WTC11 (cell line): ENCODE data around the gene MFN1. TPM values are rescaled to one million over a fixed set of nuclear protein-coding genes. Genes with fewer than 3 reads are reported as not detected.

Source experiments
- ATAC-seq: fragments of 200-7000 bp; cut with Tn5 transposase; 2 replicates; pipeline ENCODE4 v1.10.0; 2021; ENCODE audit warnings: mild to moderate bottlenecking, moderate library complexity
- CTCF ChIA-PET: fragments of 300-600 bp; sonication (Branson Sonifier 250); formaldehyde crosslinking; loops from one replicate; lab custom pipeline; 2021; ENCODE audit warnings: antibody characterized with exemption; lab: Charles Lee
- POLR2A ChIA-PET: fragments of 350-600 bp; sonication (Branson Sonifier 250); formaldehyde crosslinking; loops from one replicate; lab custom pipeline; 2021; ENCODE audit warnings: antibody characterized with exemption; lab: Charles Lee
- DNase-seq: peaks from one replicate; pipeline ENCODE4 v3.0.0; 2021; ENCODE audit warnings: low spot score
- H3K27ac Mint-ChIP-seq: 2 replicates; pipeline ENCODE4 v1.8.0; 2021; ENCODE audit warnings: mixed read lengths
- H3K27me3 Mint-ChIP-seq: 2 replicates; pipeline ENCODE4 v1.8.0; 2021; ENCODE audit warnings: low read depth, mild to moderate bottlenecking, moderate library complexity, mixed read lengths
- H3K36me3 Mint-ChIP-seq: 2 replicates; pipeline ENCODE4 v1.8.0; 2021; ENCODE audit warnings: mixed read lengths
- H3K4me1 Mint-ChIP-seq: 2 replicates; pipeline ENCODE4 v1.8.0; 2022; ENCODE audit warnings: mixed read lengths
- H3K4me3 Mint-ChIP-seq: 2 replicates; pipeline ENCODE4 v1.8.0; 2021; ENCODE audit warnings: mild to moderate bottlenecking, moderate library complexity, mixed read lengths
- H3K9me3 Mint-ChIP-seq: 2 replicates; pipeline ENCODE4 v1.8.0; 2021; ENCODE audit warnings: mixed read lengths
- AFF4 ChIP-seq: sonication (generic); formaldehyde crosslinking; IDR thresholded peaks from 2 replicates; pipeline ENCODE4 v1.8.1; 2023; ENCODE audit warnings: mild to moderate bottlenecking, missing genetic modification reagents, borderline replicate concordance
- ATF2 ChIP-seq: sonication (generic); formaldehyde crosslinking; IDR thresholded peaks from 2 replicates; pipeline ENCODE4 v1.8.1; 2022; ENCODE audit warnings: low read depth, missing genetic modification reagents, borderline replicate concordance
- CBFB ChIP-seq: sonication (generic); formaldehyde crosslinking; IDR thresholded peaks from 2 replicates; pipeline ENCODE4 v1.8.1; 2022; ENCODE audit warnings: mild to moderate bottlenecking, low read depth, missing genetic modification reagents
- CREB1 ChIP-seq: sonication (generic); formaldehyde crosslinking; IDR thresholded peaks from 2 replicates; pipeline ENCODE4 v1.8.0; 2023; ENCODE audit warnings: mild to moderate bottlenecking, missing genetic modification reagents
- E2F5 ChIP-seq: sonication (generic); formaldehyde crosslinking; IDR thresholded peaks from 2 replicates; pipeline ENCODE4 v1.8.1; 2022; ENCODE audit warnings: mild to moderate bottlenecking, moderate library complexity, missing genetic modification reagents
- ERG ChIP-seq: fragments of 250-450 bp; sonication (Bioruptor Pico); IDR thresholded peaks from 2 replicates; pipeline ENCODE4 v1.8.0; 2021; ENCODE audit warnings: mild to moderate bottlenecking
- ETV6 ChIP-seq: sonication (generic); formaldehyde crosslinking; IDR thresholded peaks from 2 replicates; pipeline ENCODE4 v1.8.1; 2022; ENCODE audit warnings: mild to moderate bottlenecking, missing genetic modification reagents
- GRHL2 ChIP-seq: fragments of 250-450 bp; sonication (Bioruptor Pico); IDR thresholded peaks from 2 replicates; pipeline ENCODE4 v1.8.0; 2022; ENCODE audit warnings: mild to moderate bottlenecking, moderate library complexity; ENCODE audit not compliant: insufficient replicate concordance, severe bottlenecking
- IRF1 ChIP-seq: sonication (generic); formaldehyde crosslinking; IDR thresholded peaks from 2 replicates; pipeline ENCODE4 v1.8.0; 2023; ENCODE audit warnings: missing genetic modification reagents
- IRF2 ChIP-seq: sonication (generic); formaldehyde crosslinking; IDR thresholded peaks from 2 replicates; pipeline ENCODE4 v1.8.0; 2022; ENCODE audit warnings: low read depth, missing genetic modification reagents, borderline replicate concordance
- NFYB ChIP-seq: sonication (generic); formaldehyde crosslinking; conservative IDR thresholded peaks from 2 replicates; pipeline ENCODE4 v1.8.0; 2022; ENCODE audit warnings: low read depth, missing genetic modification reagents
- SMAD3 ChIP-seq: sonication (generic); formaldehyde crosslinking; IDR thresholded peaks from 2 replicates; pipeline ENCODE4 v1.8.0; 2022; ENCODE audit warnings: missing genetic modification reagents, mild to moderate bottlenecking, borderline replicate concordance
- TCF7 ChIP-seq: sonication (generic); formaldehyde crosslinking; IDR thresholded peaks from 2 replicates; pipeline ENCODE4 v1.8.0; 2022; ENCODE audit warnings: mild to moderate bottlenecking, low read depth, missing genetic modification reagents, moderate library complexity
- USF2 ChIP-seq: sonication (generic); formaldehyde crosslinking; IDR thresholded peaks from 2 replicates; pipeline ENCODE4 v1.8.1; 2023; ENCODE audit warnings: mild to moderate bottlenecking, missing genetic modification reagents, moderate library complexity
- ZMAT4 ChIP-seq: fragments of 250-450 bp; sonication (Bioruptor Pico); IDR thresholded peaks from 2 replicates; pipeline ENCODE4 v1.9.0; 2021; ENCODE audit warnings: mild to moderate bottlenecking
- ZNF263 ChIP-seq: sonication (generic); formaldehyde crosslinking; IDR thresholded peaks from 2 replicates; pipeline ENCODE4 v1.8.1; 2022; ENCODE audit warnings: low read depth, mild to moderate bottlenecking, moderate library complexity, missing genetic modification reagents
- ZNF425 ChIP-seq: fragments of 250-450 bp; sonication (Bioruptor Pico); conservative IDR thresholded peaks from 2 replicates; pipeline ENCODE4 v1.9.0; 2021; ENCODE audit warnings: mild to moderate bottlenecking
- total RNA-seq: library from RNA; stranded (reverse); gene quantifications from 3 replicates; pipeline ENCODE4 v1.2.3, GENCODE V29; 2021

MFN1 gene
- total RNA-seq, 1 experiment from 2014 or later, result 42.7 TPM

- TF ChIP-seq CBFB (CRISPR knock-in tag) (no peak), IRF2 (CRISPR knock-in tag) (no peak), ETV6 (CRISPR knock-in tag) (no peak), NFYB (CRISPR knock-in tag) (no peak), SMAD3 (no peak), ERG (CRISPR knock-in tag) (no peak), GRHL2 (CRISPR knock-in tag) (no peak), IRF1 (CRISPR knock-in tag) (no peak), AFF4 (no peak), ATF2 (CRISPR knock-in tag) (no peak), ZMAT4 (CRISPR knock-in tag) (no peak)
- H3K27me3 Mint-ChIP-seq, result no peaks in the 10 kb centered on the region
- POLR2A ChIA-PET, result interaction anchor here (0.7 kb wide), 1 partner anchor 168 kb away, joined by 4 read pairs; no protein-coding TSS in a partner anchor
- DNase-seq (no peak), ATAC-seq (no peak)
- no peaks in the 10 kb centered on the region for H3K9me3 Mint-ChIP-seq
- no peak overlapping the region for H3K27ac Mint-ChIP-seq
- H3K36me3 Mint-ChIP-seq, result peaks cover 5% of the 10 kb centered on the region
- CTCF ChIA-PET, result no interaction called here
- H3K4me1 Mint-ChIP-seq, result no peaks in the 10 kb centered on the region
- no peak overlapping the region for H3K4me3 Mint-ChIP-seq
Observed at GRCh38 chr3:179416681-179417080, 69.2 kb downstream of the MFN1 start.

- no peaks in the 10 kb centered on the region for H3K9me3 Mint-ChIP-seq
- peaks cover 5% of the 10 kb centered on the region for H3K36me3 Mint-ChIP-seq
- no peak overlapping the region for H3K4me3 Mint-ChIP-seq
- ATAC-seq (no peak), DNase-seq (no peak)
- CTCF ChIA-PET, result no interaction called here
- no peaks in the 10 kb centered on the region for H3K4me1 Mint-ChIP-seq
- POLR2A ChIA-PET, result no interaction called here
- no peak overlapping the region for H3K27ac Mint-ChIP-seq
- no peaks in the 10 kb centered on the region for H3K27me3 Mint-ChIP-seq
- TF ChIP-seq IRF1 (CRISPR knock-in tag) (no peak), ERG (CRISPR knock-in tag) (no peak), E2F5 (CRISPR knock-in tag) (no peak), ZNF263 (no peak), USF2 (no peak), TCF7 (CRISPR knock-in tag) (no peak), CREB1 (CRISPR knock-in tag) (no peak), ZNF425 (no peak)
Observed at GRCh38 chr3:179418610-179419009, 71.1 kb downstream of the MFN1 start.
